HepG2 (cell line): ENCODE results near the gene AFAP1L2. TPM values are rescaled to one million over a fixed set of nuclear protein-coding genes. Genes with fewer than 3 reads are reported as not detected.

Experiments
- ATAC-seq: fragments of 200-7000 bp; cut with Tn5 transposase; 3 replicates; pipeline ENCODE4 v1.9.1; 2020; ENCODE audit warnings: mild to moderate bottlenecking, moderate library complexity
- BruUV-seq: library from RNA; stranded (reverse); fragments of 400-500 nt; replicated peaks from 2 replicates; lab custom pipeline; 2021; lab: Mats Ljungman, UMichigan
- CTCF ChIA-PET: fragments of 300-600 bp; formaldehyde crosslinking; extraction: SDS; loops from one replicate; lab custom pipeline; 2021; ENCODE audit warnings: low total read pairs, inconsistent platforms, low intra/inter-chr PET ratio; lab: Yijun Ruan, JAX
- POLR2A ChIA-PET: fragments of 350-600 bp; sonication (Branson Sonifier 250); formaldehyde crosslinking; loops from one replicate; lab custom pipeline; 2020; ENCODE audit warnings: antibody characterized with exemption, inconsistent platforms; lab: Yijun Ruan, JAX
- DNase-seq: peaks from one replicate; pipeline ENCODE4 v3.0.0-alpha.2; 2015; ENCODE audit warnings: low spot score
- FAIRE-seq: peaks from 3 replicates; lab custom pipeline; 2011; peaks lifted over from hg19 to GRCh38; lab: Jason Lieb, UNC
- H2AFZ ChIP-seq: one replicate; pipeline ENCODE4 v1.6.1; 2011; ENCODE audit warnings: low read length, inconsistent platforms
- H3K27ac ChIP-seq: fragments of 300-600 bp; 3 replicates; pipeline ENCODE4 v1.8.0; 2011; ENCODE audit warnings: mixed run types, mild to moderate bottlenecking, mixed read lengths, low read length, inconsistent platforms; ENCODE audit not compliant: insufficient read depth; ENCODE audit errors: extremely low read length
- H3K27me3 ChIP-seq, 2 experiments: fragments of 200-600 bp in 1 of 2; 2 replicates in 1 of 2; 3 replicates in 1 of 2; pipeline versions ENCODE4 v1.6.0 to v1.8.0; 2011; ENCODE audit warnings: low read length in 2 of 2, mild to moderate bottlenecking in 2 of 2, moderate library complexity in 2 of 2, inconsistent platforms in 1 of 2; ENCODE audit not compliant: insufficient read depth in 2 of 2, control insufficient read depth in 1 of 2
- H3K36me3 ChIP-seq, 2 experiments: fragments of 200-600 bp in 1 of 2; replicated peaks in 1 of 2; 2 replicates in 1 of 2; 3 replicates in 1 of 2; pipeline versions ENCODE4 v1.5.1 to v1.8.0; 2011; ENCODE audit warnings: low read length in 2 of 2, inconsistent platforms in 1 of 2; ENCODE audit not compliant: insufficient read depth in 2 of 2, control insufficient read depth in 1 of 2
- H3K4me1 ChIP-seq: 2 replicates; pipeline ENCODE4 v1.5.1; 2012; ENCODE audit warnings: low read length, inconsistent platforms; ENCODE audit not compliant: insufficient read depth
- H3K4me2 ChIP-seq: 2 replicates; pipeline ENCODE4 v1.6.0; 2011; ENCODE audit warnings: low read depth, low read length, inconsistent platforms
- H3K4me3 ChIP-seq, 3 experiments: fragments of 200-600 bp in 1 of 3; sonication (generic), shearing (Covaris generic) in 1 of 3; replicated peaks in 1 of 3; 2 replicates each; pipeline ENCODE4 v1.5.1; 2011 to 2016; ENCODE audit warnings: low read length in 3 of 3, inconsistent platforms in 2 of 3, low read depth in 2 of 3, mild to moderate bottlenecking in 2 of 3, control low read depth in 1 of 3, mixed read lengths in 1 of 3; ENCODE audit not compliant: insufficient read depth in 1 of 3
- H3K79me2 ChIP-seq: one replicate; pipeline ENCODE4 v1.6.1; 2011; ENCODE audit warnings: low read length, inconsistent platforms; ENCODE audit not compliant: insufficient read depth
- H3K9ac ChIP-seq: 2 replicates; pipeline ENCODE4 v1.6.0; 2011; ENCODE audit warnings: mild to moderate bottlenecking, low read depth, low read length, inconsistent platforms; ENCODE audit not compliant: insufficient read depth
- H3K9me3 ChIP-seq: 2 replicates; pipeline ENCODE4 v1.5.1; 2012; ENCODE audit warnings: mild to moderate bottlenecking, low read length
- H4K20me1 ChIP-seq: 2 replicates; pipeline ENCODE4 v1.6.0; 2011; ENCODE audit warnings: inconsistent platforms, mild to moderate bottlenecking, low read length, moderate library complexity; ENCODE audit not compliant: insufficient read depth
- FOXA3 ChIP-seq: IDR thresholded peaks from 2 replicates; pipeline ENCODE4 v1.6.1; 2016; ENCODE audit warnings: missing genetic modification reagents, missing compliant biosample characterization
- HIVEP1 ChIP-seq: sonication (generic); formaldehyde crosslinking; IDR thresholded peaks from 2 replicates; pipeline ENCODE4 v1.4.0; 2020; ENCODE audit warnings: mild to moderate bottlenecking, missing genetic modification reagents
- MAFK ChIP-seq, 2 experiments: IDR thresholded peaks in 1 of 2; conservative IDR thresholded peaks in 1 of 2; 2 replicates each; pipeline ENCODE4 v1.6.1; 2011; ENCODE audit warnings: improper control_type of control experiment in 2 of 2, low read length in 2 of 2
- NFKBIZ ChIP-seq: IDR thresholded peaks from 2 replicates; pipeline ENCODE4 v1.6.1; 2018; ENCODE audit warnings: missing genetic modification reagents, missing compliant biosample characterization
- PHB2 ChIP-seq: fragments of 450-650 bp; IDR thresholded peaks from 2 replicates; pipeline ENCODE4 v1.6.1; 2018; ENCODE audit not compliant: partially characterized antibody
- SPEN ChIP-seq: sonication (generic); formaldehyde crosslinking; IDR thresholded peaks from 2 replicates; pipeline ENCODE4 v1.5.1; 2020; ENCODE audit warnings: low read depth, mild to moderate bottlenecking, missing genetic modification reagents
- ZNF274 ChIP-seq: sonication (generic); formaldehyde crosslinking; IDR thresholded peaks from 2 replicates; pipeline ENCODE4 v1.5.1; 2020; ENCODE audit warnings: mild to moderate bottlenecking, missing genetic modification reagents
- ZNF33A ChIP-seq: sonication (generic); formaldehyde crosslinking; IDR thresholded peaks from 2 replicates; pipeline ENCODE4 v1.5.1; 2020; ENCODE audit warnings: missing genetic modification reagents, mild to moderate bottlenecking, moderate library complexity, borderline replicate concordance
- ZNF746 ChIP-seq: sonication (generic); formaldehyde crosslinking; IDR thresholded peaks from 2 replicates; pipeline ENCODE4 v1.8.0; 2022; ENCODE audit warnings: mild to moderate bottlenecking, missing genetic modification reagents
- WGBS: methylation state at CpG from one replicate; pipeline ENCODE4 v1.1.6; 2017; ENCODE audit warnings: low lambda C conversion rate; 5-methylcytosine and 5-hydroxymethylcytosine counted together
- in situ Hi-C: cut with HindIII; loops from 2 replicates; pipeline ENCODE4 v1.10.0; 2017; ENCODE audit warnings: low pct_unique_long_range_greater_than_20kb; ENCODE audit not compliant: extremely low pct_ligation_motif_present
- intact Hi-C: fragments of 100-400 bp; cut with micrococcal nuclease; formaldehyde crosslinking; loops from one replicate; pipeline ENCODE4 v1.10.0; 2022; ENCODE audit not compliant: unreplicated experiment
- polyA plus RNA-seq, 8 experiments: library from polyadenylated mRNA; depleted of rRNA in 3 of 8; stranded (reverse) in 7 of 8; unstranded in 1 of 8; fragments of >200 nt; fragmentation: Illumina TruSeq in 4 of 8; extraction: Trizol in 4 of 8; gene quantifications; 2 replicates each; pipeline versions ENCODE4 v1.2.1 to v1.2.3, GENCODE V29; 2011 to 2016; ENCODE audit warnings: low read depth in 4 of 8, missing spikeins in 1 of 8, mixed read lengths in 1 of 8; ENCODE audit not compliant: insufficient read depth in 1 of 8
- total RNA-seq, 5 experiments: library from RNA; depleted of rRNA; stranded (reverse); fragments of >200 nt; fragmentation: Illumina TruSeq; extraction: Trizol; gene quantifications; 2 replicates each; pipeline ENCODE4 v1.2.3, GENCODE V29; 2016; ENCODE audit warnings: low read depth in 1 of 5
- TF ChIP-seq, protein P1 (sequence below): sonication (generic); formaldehyde crosslinking; IDR thresholded peaks from 2 replicates; pipeline ENCODE4 v1.5.0; 2020; ENCODE audit warnings: missing genetic modification reagents, mild to moderate bottlenecking, borderline replicate concordance
- TF ChIP-seq, protein P2 (sequence below): sonication (generic); formaldehyde crosslinking; IDR thresholded peaks from 2 replicates; pipeline ENCODE4 v1.4.0; 2020; ENCODE audit warnings: low read depth, mild to moderate bottlenecking, missing genetic modification reagents
- TF ChIP-seq, protein P3 (sequence below): sonication (generic); formaldehyde crosslinking; IDR thresholded peaks from 2 replicates; pipeline ENCODE4 v1.4.0; 2020; ENCODE audit warnings: missing genetic modification reagents
- TF ChIP-seq, protein P4 (sequence below): sonication (generic); formaldehyde crosslinking; IDR thresholded peaks from 2 replicates; pipeline ENCODE4 v1.9.0; 2022; ENCODE audit warnings: low read depth, missing genetic modification reagents

The AFAP1L2 gene
- total and polyA plus RNA-seq, 2 of the 13 experiments (the other 11 are each of a cell fraction or from before 2014, with no cell fraction given), result not detected

DNA sequence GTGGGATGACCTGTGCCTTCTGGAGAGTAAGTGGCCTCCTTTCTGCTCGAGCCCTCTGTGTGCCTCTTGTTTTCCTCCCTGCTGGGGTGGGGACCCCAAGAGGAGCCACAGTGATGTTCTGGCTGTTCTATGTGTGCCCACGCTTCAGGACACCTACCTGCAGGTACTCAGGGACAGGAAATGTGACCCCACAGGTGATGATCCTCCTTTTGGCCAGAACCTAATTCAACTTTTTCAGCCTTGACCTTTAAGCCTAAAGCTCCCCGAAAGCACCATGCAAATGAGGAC is 95.0 kb downstream of the AFAP1L2 start:
- CTCF ChIA-PET, result no interaction called here
- POLR2A ChIA-PET, result no interaction called here
- peaks cover 6 to 56% of the 10 kb centered on the region in 2 experiments for H3K27me3 ChIP-seq
- intact Hi-C loops, result no loop called here
- 45% methylated on average over 2 of the region's 3 CpGs for WGBS
- no peak overlapping the region for H3K27ac ChIP-seq
- no peaks in the 10 kb centered on the region for H4K20me1 ChIP-seq
- DNase-seq (no peak), FAIRE-seq (no peak), ATAC-seq (no peak)
- H3K9ac ChIP-seq, result no peak overlapping the region
- TF ChIP-seq, protein P1, sequence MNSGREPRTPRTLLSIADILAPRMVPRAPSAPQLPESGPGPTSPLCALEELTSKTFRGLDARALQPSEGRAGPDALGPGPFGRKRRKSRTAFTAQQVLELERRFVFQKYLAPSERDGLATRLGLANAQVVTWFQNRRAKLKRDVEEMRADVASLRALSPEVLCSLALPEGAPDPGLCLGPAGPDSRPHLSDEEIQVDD (CRISPR knock-in tag), result no peak
- TF ChIP-seq FOXA3 (CRISPR knock-in tag), result no peak
- TF ChIP-seq, protein P2, sequence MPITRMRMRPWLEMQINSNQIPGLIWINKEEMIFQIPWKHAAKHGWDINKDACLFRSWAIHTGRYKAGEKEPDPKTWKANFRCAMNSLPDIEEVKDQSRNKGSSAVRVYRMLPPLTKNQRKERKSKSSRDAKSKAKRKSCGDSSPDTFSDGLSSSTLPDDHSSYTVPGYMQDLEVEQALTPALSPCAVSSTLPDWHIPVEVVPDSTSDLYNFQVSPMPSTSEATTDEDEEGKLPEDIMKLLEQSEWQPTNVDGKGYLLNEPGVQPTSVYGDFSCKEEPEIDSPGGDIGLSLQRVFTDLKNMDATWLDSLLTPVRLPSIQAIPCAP (CRISPR knock-in tag), result no peak
- TF ChIP-seq, protein P3, sequence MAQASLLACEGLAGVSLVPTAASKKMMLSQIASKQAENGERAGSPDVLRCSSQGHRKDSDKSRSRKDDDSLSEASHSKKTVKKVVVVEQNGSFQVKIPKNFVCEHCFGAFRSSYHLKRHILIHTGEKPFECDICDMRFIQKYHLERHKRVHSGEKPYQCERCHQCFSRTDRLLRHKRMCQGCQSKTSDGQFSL, result no peak
- TF ChIP-seq HIVEP1 (CRISPR knock-in tag), result no peak
- TF ChIP-seq SPEN (CRISPR knock-in tag), result no peak
- no peak for TF ChIP-seq PHB2
- TF ChIP-seq ZNF746, result no peak
- no peak for TF ChIP-seq NFKBIZ (CRISPR knock-in tag)
- TF ChIP-seq, protein P4, sequence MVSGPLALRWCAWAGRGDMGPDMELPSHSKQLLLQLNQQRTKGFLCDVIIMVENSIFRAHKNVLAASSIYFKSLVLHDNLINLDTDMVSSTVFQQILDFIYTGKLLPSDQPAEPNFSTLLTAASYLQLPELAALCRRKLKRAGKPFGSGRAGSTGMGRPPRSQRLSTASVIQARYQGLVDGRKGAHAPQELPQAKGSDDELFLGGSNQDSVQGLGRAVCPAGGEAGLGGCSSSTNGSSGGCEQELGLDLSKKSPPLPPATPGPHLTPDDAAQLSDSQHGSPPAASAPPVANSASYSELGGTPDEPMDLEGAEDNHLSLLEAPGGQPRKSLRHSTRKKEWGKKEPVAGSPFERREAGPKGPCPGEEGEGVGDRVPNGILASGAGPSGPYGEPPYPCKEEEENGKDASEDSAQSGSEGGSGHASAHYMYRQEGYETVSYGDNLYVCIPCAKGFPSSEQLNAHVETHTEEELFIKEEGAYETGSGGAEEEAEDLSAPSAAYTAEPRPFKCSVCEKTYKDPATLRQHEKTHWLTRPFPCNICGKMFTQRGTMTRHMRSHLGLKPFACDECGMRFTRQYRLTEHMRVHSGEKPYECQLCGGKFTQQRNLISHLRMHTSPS (CRISPR knock-in tag), result no peak
- no peak for TF ChIP-seq ZNF274 (CRISPR knock-in tag)
- TF ChIP-seq MAFK (conservative IDR thresholded peaks at IDR 0.05 in 1 of 2, IDR thresholded peaks at IDR 0.05 in 1 of 2; ENCODE audit: low read length in 2 of 2), result no peak
- TF ChIP-seq ZNF33A (CRISPR knock-in tag), result no peak
- H2AFZ ChIP-seq, result no peak overlapping the region
- peaks cover 2% of the 10 kb centered on the region; the same call in 1 of the 2 replicates for H3K4me1 ChIP-seq
- H3K4me3 ChIP-seq, result no peak overlapping the region
- no peaks in the 10 kb centered on the region for H3K36me3 ChIP-seq
- no peak overlapping the region for H3K4me2 ChIP-seq
- in situ Hi-C loops, result loop anchor here (5.0 to 25.0 kb wide), 3 partner anchors 238 to 828 kb away; no protein-coding TSS in a partner anchor
- BruUV-seq, result no TSS peak
- H3K79me2 ChIP-seq, result no peaks in the 10 kb centered on the region
- no peaks in the 10 kb centered on the region for H3K9me3 ChIP-seq
